WTC11 (cell line): Measurements from ENCODE around the gene C2CD5.

Experiments used
- ATF1 ChIP-seq: sonication (generic); formaldehyde crosslinking; IDR thresholded peaks from 2 replicates; pipeline ENCODE4 v1.8.1; 2023; ENCODE audit warnings: mild to moderate bottlenecking, moderate library complexity, missing genetic modification reagents
- ATF3 ChIP-seq: sonication (generic); formaldehyde crosslinking; conservative IDR thresholded peaks from 2 replicates; pipeline ENCODE4 v1.8.1; 2022; ENCODE audit warnings: mild to moderate bottlenecking, missing genetic modification reagents
- ATF6 ChIP-seq: sonication (generic); formaldehyde crosslinking; IDR thresholded peaks from 2 replicates; pipeline ENCODE4 v1.8.1; 2023; ENCODE audit warnings: mild to moderate bottlenecking, missing genetic modification reagents
- CTCF ChIP-seq: fragments of 200-600 bp; IDR thresholded peaks from 2 replicates; pipeline ENCODE4 v1.8.0; 2022; ENCODE audit warnings: antibody characterized with exemption
- GABPB1 ChIP-seq: sonication (generic); formaldehyde crosslinking; IDR thresholded peaks from 2 replicates; pipeline ENCODE4 v1.8.1; 2023; ENCODE audit warnings: mild to moderate bottlenecking, missing genetic modification reagents
- MAX ChIP-seq: sonication (generic); formaldehyde crosslinking; IDR thresholded peaks from 2 replicates; pipeline ENCODE4 v1.8.0; 2022; ENCODE audit warnings: mild to moderate bottlenecking, missing genetic modification reagents
- MLX ChIP-seq: sonication (generic); formaldehyde crosslinking; IDR thresholded peaks from 2 replicates; pipeline ENCODE4 v1.8.1; 2023; ENCODE audit warnings: mild to moderate bottlenecking, missing genetic modification reagents, moderate library complexity
- NFE2L1 ChIP-seq: sonication (generic); formaldehyde crosslinking; IDR thresholded peaks from 2 replicates; pipeline ENCODE4 v1.8.1; 2023; ENCODE audit warnings: missing genetic modification reagents
- SMAD3 ChIP-seq: sonication (generic); formaldehyde crosslinking; IDR thresholded peaks from 2 replicates; pipeline ENCODE4 v1.8.0; 2022; ENCODE audit warnings: missing genetic modification reagents, mild to moderate bottlenecking, borderline replicate concordance
- SP1 ChIP-seq: sonication (generic); formaldehyde crosslinking; conservative IDR thresholded peaks from 2 replicates; pipeline ENCODE4 v1.8.1; 2022; ENCODE audit warnings: missing genetic modification reagents
- TP53 ChIP-seq: sonication (generic); formaldehyde crosslinking; IDR thresholded peaks from 2 replicates; pipeline ENCODE4 v1.8.1; 2023; ENCODE audit warnings: mild to moderate bottlenecking, missing genetic modification reagents
- ZNF121 ChIP-seq: sonication (generic); formaldehyde crosslinking; IDR thresholded peaks from 2 replicates; pipeline ENCODE4 v1.8.0; 2023; ENCODE audit warnings: missing genetic modification reagents

- TF ChIP-seq MLX (no peak), MAX (no peak), TP53 (CRISPR knock-in tag) (no peak), ATF6 (CRISPR knock-in tag) (no peak), CTCF (no peak), ZNF121 (CRISPR knock-in tag) (no peak), ATF3 (CRISPR knock-in tag) (no peak), SMAD3 (CRISPR knock-in tag) (no peak), SP1 (CRISPR knock-in tag) (no peak), NFE2L1 (CRISPR knock-in tag) (no peak), GABPB1 (CRISPR knock-in tag) (no peak), ATF1 (CRISPR knock-in tag) (no peak)
These were observed 87.3 kb downstream of the C2CD5 start for GRCh38 chr12:22457085-22457484.
